ENCODE data around the gene LHX6.

LHX6 gene

GRCh38 chr9:122183501-122183900 is 45.3 kb downstream of the LHX6 start:
- Mint-ChIP-seq H3K4me3 (no peak overlapping the region), H3K27ac (no peak overlapping the region), H3K27me3 (ENCODE audit: low read depth, poor library complexity) (peaks cover 14% of the 10 kb centered on the region), H3K9me3 (no peaks in the 10 kb centered on the region), H3K4me1 (peaks cover 39% of the 10 kb centered on the region), H3K36me3 (ENCODE audit: low read depth) (no peaks in the 10 kb centered on the region)
- DNase-seq: no peak
- no peak for TF ChIP-seq CTCF (IDR thresholded peaks at IDR 0.05)

GRCh38 chr9:122180633-122181032 is 48.1 kb downstream of the LHX6 start:
- Mint-ChIP-seq H3K4me3 (no peak overlapping the region), H3K4me1 (peaks cover 12% of the 10 kb centered on the region), H3K27ac (no peak overlapping the region), H3K9me3 (no peaks in the 10 kb centered on the region), H3K27me3 (ENCODE audit: low read depth, poor library complexity) (peaks cover 28% of the 10 kb centered on the region), H3K36me3 (ENCODE audit: low read depth) (no peaks in the 10 kb centered on the region)
- no peak for TF ChIP-seq CTCF (IDR thresholded peaks at IDR 0.05)
- DNase-seq: no peak

GRCh38 chr9:122179690-122180074 is 49.1 kb downstream of the LHX6 start:
- H3K36me3 Mint-ChIP-seq (ENCODE audit: low read depth): no peaks in the 10 kb centered on the region
- no peaks in the 10 kb centered on the region for H3K9me3 Mint-ChIP-seq
- DNase-seq: no peak
- H3K27ac Mint-ChIP-seq: no peak overlapping the region
- peaks cover 28% of the 10 kb centered on the region for H3K27me3 Mint-ChIP-seq (ENCODE audit: low read depth, poor library complexity)
- no peak for TF ChIP-seq CTCF (IDR thresholded peaks at IDR 0.05)
- H3K4me1 Mint-ChIP-seq: peaks cover 11% of the 10 kb centered on the region
- H3K4me3 Mint-ChIP-seq: no peak overlapping the region

- no peaks in the 10 kb centered on the region for H3K36me3 Mint-ChIP-seq (ENCODE audit: low read depth)
- peaks cover 11% of the 10 kb centered on the region for H3K4me1 Mint-ChIP-seq
- no peak overlapping the region for H3K27ac Mint-ChIP-seq
- H3K4me3 Mint-ChIP-seq: no peak overlapping the region
- H3K27me3 Mint-ChIP-seq (ENCODE audit: low read depth, poor library complexity): peaks cover 29% of the 10 kb centered on the region
- DNase-seq: no peak
- no peak for TF ChIP-seq CTCF (IDR thresholded peaks at IDR 0.05)
- no peaks in the 10 kb centered on the region for H3K9me3 Mint-ChIP-seq
Observed at GRCh38 chr9:122179054-122179689, 49.6 kb downstream of the LHX6 start.

- H3K4me3 Mint-ChIP-seq: no peak overlapping the region
- H3K36me3 Mint-ChIP-seq (ENCODE audit: low read depth): no peaks in the 10 kb centered on the region
- TF ChIP-seq CTCF (IDR thresholded peaks at IDR 0.05): no peak
- no peak for DNase-seq
- no peaks in the 10 kb centered on the region for H3K9me3 Mint-ChIP-seq
- H3K27ac Mint-ChIP-seq: peak overlapping the region; percentile 60
- peaks cover 11% of the 10 kb centered on the region for H3K4me1 Mint-ChIP-seq
- peaks cover 48% of the 10 kb centered on the region for H3K27me3 Mint-ChIP-seq (ENCODE audit: low read depth, poor library complexity)
Observed at GRCh38 chr9:122176916-122177315, 51.8 kb downstream of the LHX6 start.

- DNase-seq: no peak
- H3K27me3 Mint-ChIP-seq (ENCODE audit: low read depth, poor library complexity): peaks cover 69% of the 10 kb centered on the region
- no peak for TF ChIP-seq CTCF (IDR thresholded peaks at IDR 0.05)
- no peaks in the 10 kb centered on the region for H3K36me3 Mint-ChIP-seq (ENCODE audit: low read depth)
- H3K27ac Mint-ChIP-seq: no peak overlapping the region
- H3K4me1 Mint-ChIP-seq: peaks cover under 1% of the 10 kb centered on the region
- no peak overlapping the region for H3K4me3 Mint-ChIP-seq
- H3K9me3 Mint-ChIP-seq: no peaks in the 10 kb centered on the region
Observed at GRCh38 chr9:122173670-122174069, 55.1 kb downstream of the LHX6 start.

Data from nephron progenitor cell (in vitro differentiated cells).